ENCODE data around the gene RBFOX2.

GRCh38 chr22:35949243-35949642 is 79.4 kb downstream of the RBFOX2 start:
- TF ChIP-seq, protein P1, sequence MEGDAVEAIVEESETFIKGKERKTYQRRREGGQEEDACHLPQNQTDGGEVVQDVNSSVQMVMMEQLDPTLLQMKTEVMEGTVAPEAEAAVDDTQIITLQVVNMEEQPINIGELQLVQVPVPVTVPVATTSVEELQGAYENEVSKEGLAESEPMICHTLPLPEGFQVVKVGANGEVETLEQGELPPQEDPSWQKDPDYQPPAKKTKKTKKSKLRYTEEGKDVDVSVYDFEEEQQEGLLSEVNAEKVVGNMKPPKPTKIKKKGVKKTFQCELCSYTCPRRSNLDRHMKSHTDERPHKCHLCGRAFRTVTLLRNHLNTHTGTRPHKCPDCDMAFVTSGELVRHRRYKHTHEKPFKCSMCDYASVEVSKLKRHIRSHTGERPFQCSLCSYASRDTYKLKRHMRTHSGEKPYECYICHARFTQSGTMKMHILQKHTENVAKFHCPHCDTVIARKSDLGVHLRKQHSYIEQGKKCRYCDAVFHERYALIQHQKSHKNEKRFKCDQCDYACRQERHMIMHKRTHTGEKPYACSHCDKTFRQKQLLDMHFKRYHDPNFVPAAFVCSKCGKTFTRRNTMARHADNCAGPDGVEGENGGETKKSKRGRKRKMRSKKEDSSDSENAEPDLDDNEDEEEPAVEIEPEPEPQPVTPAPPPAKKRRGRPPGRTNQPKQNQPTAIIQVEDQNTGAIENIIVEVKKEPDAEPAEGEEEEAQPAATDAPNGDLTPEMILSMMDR (IDR thresholded peaks at IDR 0.05): no peak
- no peak for TF ChIP-seq POLR2A (IDR thresholded peaks at IDR 0.05)
